ENCODE data around the gene MINDY4. TPM values are rescaled to one million over a fixed set of nuclear protein-coding genes. Genes with fewer than 3 reads are reported as not detected.

MINDY4 gene
- total and polyA plus RNA-seq, 10 of the 15 experiments (the other 5 are each of a cell fraction or from before 2014, with no cell fraction given) = 0.10 to 0.90 (median 0.40) TPM

DNA sequence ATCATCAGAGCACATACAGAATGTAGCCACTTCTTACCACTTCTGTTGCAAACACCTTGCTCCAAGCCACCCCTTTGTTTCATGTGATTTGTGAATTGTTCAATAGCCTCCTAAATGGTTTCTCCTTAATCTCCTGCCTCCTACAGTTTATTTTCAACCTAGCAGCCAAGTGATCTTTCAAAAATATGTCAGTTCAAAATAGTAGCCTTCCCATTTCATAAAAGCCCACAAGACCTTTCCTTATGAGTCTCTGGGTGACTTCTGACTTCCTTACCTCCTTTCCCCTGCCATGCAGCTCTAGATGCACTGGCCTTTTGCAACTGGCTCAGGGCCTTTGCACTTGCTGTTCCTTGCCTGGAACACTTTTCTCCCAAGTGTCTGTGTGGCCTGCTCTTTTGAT is 4.8 kb downstream of the MINDY4 start:
- no peak for ATAC-seq
- Histone ChIP-seq H3K9me3 (replicated peaks; ENCODE audit: control insufficient read depth, insufficient read depth, low read length) (no peaks in the 10 kb centered on the region), H3K4me1 (ENCODE audit: control insufficient read depth, insufficient read depth, low read length) (peaks cover 3% of the 10 kb centered on the region; the same call in 1 of the 2 replicates), H3K9ac (ENCODE audit: control insufficient read depth, insufficient read depth, low read length) (no peak overlapping the region), H2AFZ (ENCODE audit: control insufficient read depth, low read depth, low read length) (no peak overlapping the region), H4K20me1 (ENCODE audit: control insufficient read depth, insufficient read depth) (no peaks in the 10 kb centered on the region), H3K4me3 (no peak overlapping the region), H3K4me2 (ENCODE audit: control insufficient read depth, insufficient read depth) (no peak overlapping the region), H3K27me3 (replicated peaks in 1 of 2; ENCODE audit: control insufficient read depth in 2 of 2, insufficient read depth in 2 of 2, low read length in 1 of 2) (no peaks in the 10 kb centered on the region), H3K27ac (ENCODE audit: control insufficient read depth, insufficient read depth) (no peak overlapping the region), H3K36me3 (ENCODE audit: control insufficient read depth in 2 of 2, insufficient read depth in 2 of 2, low read length in 1 of 2) (no peaks in the 10 kb centered on the region), H3K79me2 (ENCODE audit: control insufficient read depth, insufficient read depth, low read length) (no peaks in the 10 kb centered on the region)
- ChIA-PET POLR2A (no interaction called here), SMC1A (ENCODE audit: uncharacterized antibody, unreplicated experiment) (no interaction called here), RAD21 (ENCODE audit: unreplicated experiment) (no interaction called here), CTCF (no interaction called here)
- in situ Hi-C loops (cut with MboI) = no loop called here
- DNase-seq (ENCODE audit: low read depth, low spot score) = no peak
- no TSS peak for BruUV-seq (replicated peaks)
- TF ChIP-seq GATAD2B (conservative IDR thresholded peaks at IDR 0.05; ENCODE audit: low read depth) (no peak), CEBPB (IDR thresholded peaks at IDR 0.05; ENCODE audit: borderline replicate concordance in 1 of 2, low read depth in 2 of 2, low read length in 2 of 2) (no peak), STAT3 (IDR thresholded peaks at IDR 0.05; ENCODE audit: low read depth, low read length) (no peak), IKZF2 (IDR thresholded peaks at IDR 0.05) (no peak), NBN (IDR thresholded peaks at IDR 0.05) (no peak)
- TF ChIP-seq, protein P1, sequence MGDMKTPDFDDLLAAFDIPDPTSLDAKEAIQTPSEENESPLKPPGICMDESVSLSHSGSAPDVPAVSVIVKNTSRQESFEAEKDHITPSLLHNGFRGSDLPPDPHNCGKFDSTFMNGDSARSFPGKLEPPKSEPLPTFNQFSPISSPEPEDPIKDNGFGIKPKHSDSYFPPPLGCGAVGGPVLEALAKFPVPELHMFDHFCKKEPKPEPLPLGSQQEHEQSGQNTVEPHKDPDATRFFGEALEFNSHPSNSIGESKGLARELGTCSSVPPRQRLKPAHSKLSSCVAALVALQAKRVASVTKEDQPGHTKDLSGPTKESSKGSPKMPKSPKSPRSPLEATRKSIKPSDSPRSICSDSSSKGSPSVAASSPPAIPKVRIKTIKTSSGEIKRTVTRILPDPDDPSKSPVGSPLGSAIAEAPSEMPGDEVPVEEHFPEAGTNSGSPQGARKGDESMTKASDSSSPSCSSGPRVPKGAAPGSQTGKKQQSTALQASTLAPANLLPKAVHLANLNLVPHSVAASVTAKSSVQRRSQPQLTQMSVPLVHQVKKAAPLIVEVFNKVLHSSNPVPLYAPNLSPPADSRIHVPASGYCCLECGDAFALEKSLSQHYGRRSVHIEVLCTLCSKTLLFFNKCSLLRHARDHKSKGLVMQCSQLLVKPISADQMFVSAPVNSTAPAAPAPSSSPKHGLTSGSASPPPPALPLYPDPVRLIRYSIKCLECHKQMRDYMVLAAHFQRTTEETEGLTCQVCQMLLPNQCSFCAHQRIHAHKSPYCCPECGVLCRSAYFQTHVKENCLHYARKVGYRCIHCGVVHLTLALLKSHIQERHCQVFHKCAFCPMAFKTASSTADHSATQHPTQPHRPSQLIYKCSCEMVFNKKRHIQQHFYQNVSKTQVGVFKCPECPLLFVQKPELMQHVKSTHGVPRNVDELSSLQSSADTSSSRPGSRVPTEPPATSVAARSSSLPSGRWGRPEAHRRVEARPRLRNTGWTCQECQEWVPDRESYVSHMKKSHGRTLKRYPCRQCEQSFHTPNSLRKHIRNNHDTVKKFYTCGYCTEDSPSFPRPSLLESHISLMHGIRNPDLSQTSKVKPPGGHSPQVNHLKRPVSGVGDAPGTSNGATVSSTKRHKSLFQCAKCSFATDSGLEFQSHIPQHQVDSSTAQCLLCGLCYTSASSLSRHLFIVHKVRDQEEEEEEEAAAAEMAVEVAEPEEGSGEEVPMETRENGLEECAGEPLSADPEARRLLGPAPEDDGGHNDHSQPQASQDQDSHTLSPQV (IDR thresholded peaks at IDR 0.05) = no peak
- TF ChIP-seq, protein P2, sequence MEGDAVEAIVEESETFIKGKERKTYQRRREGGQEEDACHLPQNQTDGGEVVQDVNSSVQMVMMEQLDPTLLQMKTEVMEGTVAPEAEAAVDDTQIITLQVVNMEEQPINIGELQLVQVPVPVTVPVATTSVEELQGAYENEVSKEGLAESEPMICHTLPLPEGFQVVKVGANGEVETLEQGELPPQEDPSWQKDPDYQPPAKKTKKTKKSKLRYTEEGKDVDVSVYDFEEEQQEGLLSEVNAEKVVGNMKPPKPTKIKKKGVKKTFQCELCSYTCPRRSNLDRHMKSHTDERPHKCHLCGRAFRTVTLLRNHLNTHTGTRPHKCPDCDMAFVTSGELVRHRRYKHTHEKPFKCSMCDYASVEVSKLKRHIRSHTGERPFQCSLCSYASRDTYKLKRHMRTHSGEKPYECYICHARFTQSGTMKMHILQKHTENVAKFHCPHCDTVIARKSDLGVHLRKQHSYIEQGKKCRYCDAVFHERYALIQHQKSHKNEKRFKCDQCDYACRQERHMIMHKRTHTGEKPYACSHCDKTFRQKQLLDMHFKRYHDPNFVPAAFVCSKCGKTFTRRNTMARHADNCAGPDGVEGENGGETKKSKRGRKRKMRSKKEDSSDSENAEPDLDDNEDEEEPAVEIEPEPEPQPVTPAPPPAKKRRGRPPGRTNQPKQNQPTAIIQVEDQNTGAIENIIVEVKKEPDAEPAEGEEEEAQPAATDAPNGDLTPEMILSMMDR (IDR thresholded peaks at IDR 0.05 in 2 of 3, conservative IDR thresholded peaks at IDR 0.05 in 1 of 3; ENCODE audit: control insufficient read depth in 2 of 3, extremely low read depth in 1 of 3, insufficient read depth in 1 of 3, low read depth in 3 of 3, low read length in 3 of 3) = no peak
- intact Hi-C loops (cut with micrococcal nuclease; ENCODE audit: unreplicated experiment) = no loop called here
- FAIRE-seq = no peak
